GM23338 (cell line): ENCODE measurements around the gene ERVK3-1.

Experiments
- CREB1 ChIP-seq: fragments of 250-450 bp; sonication (Bioruptor Pico); IDR thresholded peaks from 2 replicates; pipeline ENCODE4 v1.5.0; 2020; ENCODE audit warnings: low read depth, mild to moderate bottlenecking, moderate library complexity
- EZH2 ChIP-seq: fragments of 200-600 bp; sonication (generic); IDR thresholded peaks from one replicate; pipeline ENCODE4 v1.8.0; 2017; ENCODE audit warnings: antibody characterized with exemption, mild to moderate bottlenecking, low read depth; ENCODE audit not compliant: unreplicated experiment
- EZH2phosphoT487 ChIP-seq: fragments of 200-600 bp; sonication (generic); IDR thresholded peaks from one replicate; pipeline ENCODE4 v1.8.1; 2018; ENCODE audit warnings: antibody characterized with exemption; ENCODE audit not compliant: unreplicated experiment
- JUNB ChIP-seq: IDR thresholded peaks from one replicate; pipeline ENCODE4 v1.6.1; 2016; ENCODE audit warnings: antibody characterized with exemption; ENCODE audit not compliant: unreplicated experiment
- NANOG ChIP-seq: IDR thresholded peaks from 2 replicates; pipeline ENCODE4 v1.6.1; 2016; ENCODE audit warnings: antibody characterized with exemption, borderline replicate concordance
- POLR2AphosphoS5 ChIP-seq: IDR thresholded peaks from 2 replicates; pipeline ENCODE4 v1.6.1; 2016; ENCODE audit warnings: antibody characterized with exemption, low read depth
- STAT1 ChIP-seq: IDR thresholded peaks from one replicate; pipeline ENCODE4 v1.6.1; 2016; ENCODE audit warnings: antibody characterized with exemption; ENCODE audit not compliant: unreplicated experiment
- ZNF114 ChIP-seq: fragments of 250-450 bp; sonication (Bioruptor Pico); IDR thresholded peaks from 2 replicates; pipeline ENCODE4 v1.5.0; 2020; ENCODE audit warnings: mild to moderate bottlenecking, moderate library complexity
- ZNF331 ChIP-seq: fragments of 250-450 bp; sonication (Bioruptor Pico); IDR thresholded peaks from 2 replicates; pipeline ENCODE4 v1.5.0; 2020; ENCODE audit warnings: low read depth, mild to moderate bottlenecking, moderate library complexity
- TF ChIP-seq, protein P1 (sequence below), 2 experiments: fragments of 200-600 bp in 1 of 2; sonication (generic) in 1 of 2; conservative IDR thresholded peaks; 2 replicates each; pipeline versions ENCODE4 v1.5.1 to v1.6.1; 2016 to 2017; ENCODE audit warnings: antibody characterized with exemption in 2 of 2, low read depth in 2 of 2, mild to moderate bottlenecking in 2 of 2, moderate library complexity in 1 of 2
- TF ChIP-seq, protein P2 (sequence below): IDR thresholded peaks from 2 replicates; pipeline ENCODE4 v1.6.1; 2016; ENCODE audit warnings: antibody characterized with exemption
- TF ChIP-seq, protein P3 (sequence below): IDR thresholded peaks from one replicate; pipeline ENCODE4 v1.6.1; 2018; ENCODE audit warnings: antibody characterized with exemption; ENCODE audit not compliant: unreplicated experiment

DNA sequence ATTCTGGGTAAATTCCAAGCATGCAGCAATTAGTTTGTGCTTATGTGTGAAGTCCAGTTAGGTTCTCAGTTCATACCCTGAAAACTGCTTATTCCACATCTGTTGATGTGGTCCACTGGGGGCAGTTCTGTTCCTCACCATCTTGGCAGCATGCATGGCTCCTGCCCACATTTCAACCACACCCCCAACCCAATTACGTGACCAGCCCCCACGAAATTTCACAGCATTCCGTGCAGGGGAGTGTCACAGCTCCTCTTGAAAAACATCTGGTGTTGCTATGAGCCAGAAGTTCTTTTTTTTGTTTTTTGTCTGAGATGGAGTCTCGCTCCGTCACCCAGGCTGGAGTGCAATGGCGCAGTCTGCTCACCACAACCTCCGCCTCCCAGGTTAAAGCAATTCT is 9.1 kb upstream of the ERVK3-1 start:
- TF ChIP-seq, protein P1, sequence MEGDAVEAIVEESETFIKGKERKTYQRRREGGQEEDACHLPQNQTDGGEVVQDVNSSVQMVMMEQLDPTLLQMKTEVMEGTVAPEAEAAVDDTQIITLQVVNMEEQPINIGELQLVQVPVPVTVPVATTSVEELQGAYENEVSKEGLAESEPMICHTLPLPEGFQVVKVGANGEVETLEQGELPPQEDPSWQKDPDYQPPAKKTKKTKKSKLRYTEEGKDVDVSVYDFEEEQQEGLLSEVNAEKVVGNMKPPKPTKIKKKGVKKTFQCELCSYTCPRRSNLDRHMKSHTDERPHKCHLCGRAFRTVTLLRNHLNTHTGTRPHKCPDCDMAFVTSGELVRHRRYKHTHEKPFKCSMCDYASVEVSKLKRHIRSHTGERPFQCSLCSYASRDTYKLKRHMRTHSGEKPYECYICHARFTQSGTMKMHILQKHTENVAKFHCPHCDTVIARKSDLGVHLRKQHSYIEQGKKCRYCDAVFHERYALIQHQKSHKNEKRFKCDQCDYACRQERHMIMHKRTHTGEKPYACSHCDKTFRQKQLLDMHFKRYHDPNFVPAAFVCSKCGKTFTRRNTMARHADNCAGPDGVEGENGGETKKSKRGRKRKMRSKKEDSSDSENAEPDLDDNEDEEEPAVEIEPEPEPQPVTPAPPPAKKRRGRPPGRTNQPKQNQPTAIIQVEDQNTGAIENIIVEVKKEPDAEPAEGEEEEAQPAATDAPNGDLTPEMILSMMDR (conservative IDR thresholded peaks at IDR 0.05; ENCODE audit: low read depth in 2 of 2) = no peak
- TF ChIP-seq STAT1 = no peak
- no peak for TF ChIP-seq EZH2
- TF ChIP-seq, protein P2, sequence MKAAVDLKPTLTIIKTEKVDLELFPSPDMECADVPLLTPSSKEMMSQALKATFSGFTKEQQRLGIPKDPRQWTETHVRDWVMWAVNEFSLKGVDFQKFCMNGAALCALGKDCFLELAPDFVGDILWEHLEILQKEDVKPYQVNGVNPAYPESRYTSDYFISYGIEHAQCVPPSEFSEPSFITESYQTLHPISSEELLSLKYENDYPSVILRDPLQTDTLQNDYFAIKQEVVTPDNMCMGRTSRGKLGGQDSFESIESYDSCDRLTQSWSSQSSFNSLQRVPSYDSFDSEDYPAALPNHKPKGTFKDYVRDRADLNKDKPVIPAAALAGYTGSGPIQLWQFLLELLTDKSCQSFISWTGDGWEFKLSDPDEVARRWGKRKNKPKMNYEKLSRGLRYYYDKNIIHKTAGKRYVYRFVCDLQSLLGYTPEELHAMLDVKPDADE = no peak
- no peak for TF ChIP-seq CREB1 (CRISPR knock-in tag)
- no peak for TF ChIP-seq POLR2AphosphoS5
- no peak for TF ChIP-seq EZH2phosphoT487
- TF ChIP-seq, protein P3, sequence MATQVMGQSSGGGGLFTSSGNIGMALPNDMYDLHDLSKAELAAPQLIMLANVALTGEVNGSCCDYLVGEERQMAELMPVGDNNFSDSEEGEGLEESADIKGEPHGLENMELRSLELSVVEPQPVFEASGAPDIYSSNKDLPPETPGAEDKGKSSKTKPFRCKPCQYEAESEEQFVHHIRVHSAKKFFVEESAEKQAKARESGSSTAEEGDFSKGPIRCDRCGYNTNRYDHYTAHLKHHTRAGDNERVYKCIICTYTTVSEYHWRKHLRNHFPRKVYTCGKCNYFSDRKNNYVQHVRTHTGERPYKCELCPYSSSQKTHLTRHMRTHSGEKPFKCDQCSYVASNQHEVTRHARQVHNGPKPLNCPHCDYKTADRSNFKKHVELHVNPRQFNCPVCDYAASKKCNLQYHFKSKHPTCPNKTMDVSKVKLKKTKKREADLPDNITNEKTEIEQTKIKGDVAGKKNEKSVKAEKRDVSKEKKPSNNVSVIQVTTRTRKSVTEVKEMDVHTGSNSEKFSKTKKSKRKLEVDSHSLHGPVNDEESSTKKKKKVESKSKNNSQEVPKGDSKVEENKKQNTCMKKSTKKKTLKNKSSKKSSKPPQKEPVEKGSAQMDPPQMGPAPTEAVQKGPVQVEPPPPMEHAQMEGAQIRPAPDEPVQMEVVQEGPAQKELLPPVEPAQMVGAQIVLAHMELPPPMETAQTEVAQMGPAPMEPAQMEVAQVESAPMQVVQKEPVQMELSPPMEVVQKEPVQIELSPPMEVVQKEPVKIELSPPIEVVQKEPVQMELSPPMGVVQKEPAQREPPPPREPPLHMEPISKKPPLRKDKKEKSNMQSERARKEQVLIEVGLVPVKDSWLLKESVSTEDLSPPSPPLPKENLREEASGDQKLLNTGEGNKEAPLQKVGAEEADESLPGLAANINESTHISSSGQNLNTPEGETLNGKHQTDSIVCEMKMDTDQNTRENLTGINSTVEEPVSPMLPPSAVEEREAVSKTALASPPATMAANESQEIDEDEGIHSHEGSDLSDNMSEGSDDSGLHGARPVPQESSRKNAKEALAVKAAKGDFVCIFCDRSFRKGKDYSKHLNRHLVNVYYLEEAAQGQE = no peak
- TF ChIP-seq JUNB = no peak
- TF ChIP-seq NANOG = no peak
- no peak for TF ChIP-seq ZNF114 (CRISPR knock-in tag)
- no peak for TF ChIP-seq ZNF331
